ENCODE results near the gene ZNF668. TPM values are rescaled to one million over a fixed set of nuclear protein-coding genes. Genes with fewer than 3 reads are reported as not detected.
A peak's percentile ranks its signal among the peaks of the same experiment; 100 is the strongest.

ZNF668 gene
- 16.8 TPM for total RNA-seq
- polyA plus RNA-seq: 10 to 100 TPM in 1 of 4 donors, 1 to 10 TPM in 3; 6.4 to 15.8 (median 7.6) TPM

DNA sequence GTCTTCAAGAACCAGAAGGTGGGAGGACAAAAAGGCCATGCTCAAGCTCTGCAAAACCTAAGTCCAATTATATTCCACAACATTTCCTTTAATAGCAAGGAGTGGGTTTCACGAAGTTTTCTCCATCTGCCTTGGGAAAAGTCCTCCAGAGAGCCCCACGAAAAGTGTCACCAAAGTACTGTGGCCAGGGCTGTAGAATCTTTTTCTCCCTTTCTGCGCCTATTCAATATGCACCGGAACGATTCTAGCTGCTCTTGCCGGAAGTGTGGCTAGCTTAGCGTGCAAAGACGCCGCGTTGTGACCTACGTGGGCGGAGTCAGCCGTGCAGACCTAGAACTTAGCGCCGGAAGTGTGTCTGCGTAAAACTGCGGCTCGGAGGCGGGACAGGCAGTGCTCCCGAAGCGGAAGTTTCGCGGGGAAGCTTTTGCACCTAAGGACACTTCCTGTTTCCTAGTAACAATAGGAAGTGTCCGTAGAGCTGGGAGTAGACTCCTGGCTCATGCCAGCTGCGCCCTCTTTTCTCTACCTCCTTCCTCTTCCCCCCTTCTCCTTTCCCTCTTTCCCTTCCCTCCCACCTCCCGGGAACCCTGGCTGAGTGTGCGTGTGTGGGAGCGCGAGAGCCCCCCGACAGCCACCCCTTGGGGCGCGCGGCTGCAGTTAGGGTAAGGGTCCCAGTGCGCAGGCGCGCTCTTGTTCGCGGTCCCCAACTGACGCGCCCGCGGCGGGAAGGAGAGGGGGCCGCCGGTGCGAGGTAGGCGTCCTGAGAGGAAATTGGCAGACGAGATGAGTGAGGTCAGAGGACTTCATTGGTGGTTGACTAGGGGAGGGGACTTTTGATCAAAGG lies at the start of gene ZNF668, which contains the start of gene ZNF646:
Gene ZNF668, minus strand, starts transcription at position 271 of the 844 bp plus-strand sequence. CDS start 9,781 bp downstream, outside the sequence.
Gene ZNF646, plus strand, starts transcription at position 453 of the 844 bp plus-strand sequence. CDS start 1,903 bp downstream, outside the sequence.
- Histone ChIP-seq H3K4me3 (ENCODE audit: low read depth, low read length) (peak within 1 kb of the TSS; percentile 100), H3K27me3 (ENCODE audit: control insufficient read depth, insufficient read depth, low read length) (no peaks in the 10 kb centered on the region), H3K27ac (ENCODE audit: insufficient read depth, low read length, poor library complexity, severe bottlenecking) (peak within 1 kb of the TSS; percentile 96), H3K36me3 (ENCODE audit: control insufficient read depth, insufficient read depth, low read length) (peaks cover 28% of the 10 kb centered on the region), H3K9me3 (ENCODE audit: control insufficient read depth in 2 of 2, low read length in 2 of 2) (no peaks in the 10 kb centered on the region), H3K4me1 (ENCODE audit: control insufficient read depth, insufficient read depth, low read length, poor library complexity, severe bottlenecking) (peaks cover 30% of the 10 kb centered on the region)
- Mint-ChIP-seq H3K4me3 (peak within 1 kb of the TSS; percentile 90 to 98 (median 98)), H3K9me3 (no peaks in the 10 kb centered on the region), H3K4me1 (peaks cover 5 to 58% (median 29%) of the 10 kb centered on the region in 4 donors), H3K27me3 (peaks cover 4% of the 10 kb centered on the region), H3K36me3 (peaks cover 23% of the 10 kb centered on the region), H3K27ac (peak within 1 kb of the TSS; percentile 97 to 100 (median 99))
- DNase-seq: peak; percentile 97 to 100 (median 98)
- peak; percentile 86 to 89 for ATAC-seq (ENCODE audit: low read depth in 2 of 2)

DNA sequence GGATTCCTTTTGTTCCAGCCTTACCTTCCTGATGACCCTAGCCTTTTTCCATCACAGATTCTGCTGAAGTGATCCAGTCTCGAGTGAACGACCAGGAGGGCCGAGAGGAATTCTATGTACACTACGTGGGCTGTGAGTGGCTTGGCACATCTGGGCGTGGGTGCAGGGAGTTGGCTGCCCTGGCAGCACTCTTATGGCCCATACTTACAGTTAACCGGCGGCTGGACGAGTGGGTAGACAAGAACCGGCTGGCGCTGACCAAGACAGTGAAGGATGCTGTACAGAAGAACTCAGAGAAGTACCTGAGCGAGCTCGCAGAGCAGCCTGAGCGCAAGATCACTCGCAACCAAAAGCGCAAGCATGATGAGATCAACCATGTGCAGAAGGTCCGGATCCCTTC lies 46.1 kb upstream of the ZNF668 start:
- Histone ChIP-seq H3K27ac (ENCODE audit: insufficient read depth, low read length, poor library complexity, severe bottlenecking) (no peak overlapping the region), H3K4me3 (ENCODE audit: low read depth, low read length) (no peak overlapping the region), H3K36me3 (ENCODE audit: control insufficient read depth, insufficient read depth, low read length) (peaks cover 37% of the 10 kb centered on the region), H3K4me1 (ENCODE audit: control insufficient read depth, insufficient read depth, low read length, poor library complexity, severe bottlenecking) (peaks cover 14% of the 10 kb centered on the region), H3K27me3 (ENCODE audit: control insufficient read depth, insufficient read depth, low read length) (no peaks in the 10 kb centered on the region), H3K9me3 (ENCODE audit: control insufficient read depth in 2 of 2, low read length in 2 of 2) (no peaks in the 10 kb centered on the region)
- Mint-ChIP-seq H3K36me3 (peaks cover 14% of the 10 kb centered on the region), H3K27me3 (no peaks in the 10 kb centered on the region), H3K4me1 (peaks cover 4 to 24% (median 17%) of the 10 kb centered on the region in 4 donors), H3K9me3 (no peaks in the 10 kb centered on the region), H3K27ac (peak overlapping the region in 1 of 3 donors; percentile 66), H3K4me3 (peak overlapping the region in 3 of 4 donors; percentile 21 to 74 (median 24))
- no peak for DNase-seq
- ATAC-seq (ENCODE audit: low read depth in 2 of 2): no peak

DNA sequence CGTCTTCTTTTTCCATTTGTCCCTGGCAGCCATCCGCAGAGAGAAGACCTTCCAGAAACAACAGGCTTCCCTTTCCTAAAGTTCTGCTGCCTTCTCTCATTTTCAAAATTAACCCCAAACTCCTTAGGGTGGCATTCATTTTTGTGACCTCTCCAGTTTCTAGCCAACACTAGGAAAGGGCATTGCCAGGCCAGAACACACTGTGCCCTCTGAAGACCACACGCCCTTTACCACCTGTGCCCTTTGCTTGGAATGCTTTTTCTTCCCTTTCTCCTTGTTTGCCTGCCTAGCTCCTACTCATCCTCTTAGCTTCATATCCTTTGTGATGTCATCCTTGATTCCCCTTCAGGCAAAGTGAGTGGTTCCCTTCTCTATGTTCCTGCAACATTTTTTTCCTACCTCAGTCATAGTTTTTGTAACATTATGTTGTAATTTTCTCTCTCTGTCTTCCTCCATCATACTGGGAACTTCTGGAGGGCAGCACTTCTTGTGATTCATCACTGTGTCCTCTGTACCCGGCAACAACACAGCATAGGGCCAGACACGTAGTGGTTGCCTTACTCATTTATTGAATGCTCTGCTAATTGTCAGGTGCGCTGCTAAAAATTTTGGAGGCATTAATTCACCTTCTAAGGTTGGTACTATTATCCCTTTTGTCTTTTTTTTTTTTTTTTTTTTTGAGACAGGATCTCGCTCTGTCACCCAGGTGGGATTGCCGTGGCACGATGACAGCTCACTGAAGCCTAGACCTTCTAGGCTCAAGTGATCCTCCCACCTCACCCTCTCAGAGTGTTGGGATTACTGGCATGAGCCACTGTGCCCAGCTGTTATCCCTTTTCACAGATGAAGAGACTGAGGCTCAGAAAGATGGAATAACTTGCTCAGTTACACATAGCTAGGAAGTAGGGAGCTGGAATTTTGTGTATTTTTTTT lies 44.4 kb upstream of the ZNF668 start:
- DNase-seq (no peak), ATAC-seq (ENCODE audit: low read depth in 2 of 2) (no peak)
- Histone ChIP-seq H3K36me3 (ENCODE audit: control insufficient read depth, insufficient read depth, low read length) (peaks cover 32% of the 10 kb centered on the region), H3K27me3 (ENCODE audit: control insufficient read depth, insufficient read depth, low read length) (no peaks in the 10 kb centered on the region), H3K4me1 (ENCODE audit: control insufficient read depth, insufficient read depth, low read length, poor library complexity, severe bottlenecking) (peaks cover 14% of the 10 kb centered on the region), H3K9me3 (ENCODE audit: control insufficient read depth in 2 of 2, low read length in 2 of 2) (no peaks in the 10 kb centered on the region), H3K27ac (ENCODE audit: insufficient read depth, low read length, poor library complexity, severe bottlenecking) (peak overlapping the region; percentile 98), H3K4me3 (ENCODE audit: low read depth, low read length) (peak overlapping the region; percentile 82)
- peak overlapping the region; percentile 88 to 96 (median 90) for H3K4me3 Mint-ChIP-seq
- H3K36me3 Mint-ChIP-seq: peaks cover 14% of the 10 kb centered on the region
- H3K9me3 Mint-ChIP-seq: no peaks in the 10 kb centered on the region
- peaks cover 4 to 28% (median 17%) of the 10 kb centered on the region in 4 donors for H3K4me1 Mint-ChIP-seq
- no peaks in the 10 kb centered on the region for H3K27me3 Mint-ChIP-seq
- peak overlapping the region; percentile 83 to 96 (median 89) for H3K27ac Mint-ChIP-seq

DNA sequence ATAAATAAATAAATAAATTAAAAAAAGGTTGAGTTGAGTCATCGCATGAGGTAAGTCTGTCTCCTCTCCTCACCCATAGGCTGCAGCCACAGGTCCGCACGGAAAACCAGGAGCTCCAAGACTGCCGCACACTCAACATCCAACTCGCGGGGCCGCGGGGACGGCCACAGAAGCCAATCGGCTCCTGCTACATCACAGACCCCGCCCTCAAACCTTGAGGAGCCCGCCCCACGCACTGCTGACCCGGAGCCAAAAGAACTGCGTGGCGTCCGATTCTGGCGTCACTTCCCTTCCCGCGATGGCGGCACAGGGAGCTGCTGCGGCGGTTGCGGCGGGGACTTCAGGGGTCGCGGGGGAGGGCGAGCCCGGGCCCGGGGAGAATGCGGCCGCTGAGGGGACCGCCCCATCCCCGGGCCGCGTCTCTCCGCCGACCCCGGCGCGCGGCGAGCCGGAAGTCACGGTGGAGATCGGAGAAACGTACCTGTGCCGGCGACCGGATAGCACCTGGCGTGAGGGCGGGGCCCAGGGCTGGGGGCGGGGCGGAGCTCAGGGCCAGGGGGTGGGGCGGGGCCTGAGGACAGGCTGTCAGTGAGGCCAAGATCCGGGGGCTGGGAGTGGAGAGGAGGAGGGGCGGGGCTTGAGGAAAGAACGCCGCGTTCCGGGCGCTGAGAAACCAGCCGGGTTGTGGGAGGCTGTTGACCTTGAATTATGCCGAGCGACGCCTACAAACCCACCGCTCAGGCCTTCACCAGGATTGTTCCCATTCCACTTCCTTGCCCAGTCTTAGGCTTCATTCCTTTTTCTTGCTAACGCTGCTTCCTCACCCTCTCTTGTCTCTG lies 43.6 kb upstream of the ZNF668 start, which contains the start of gene KAT8:
Gene KAT8, plus strand, starts transcription at position 281 of the 839 bp plus-strand sequence. Its CDS starts 18 bp downstream, at position 299.
- Histone ChIP-seq H3K9me3 (ENCODE audit: control insufficient read depth in 2 of 2, low read length in 2 of 2) (no peaks in the 10 kb centered on the region), H3K27me3 (ENCODE audit: control insufficient read depth, insufficient read depth, low read length) (no peaks in the 10 kb centered on the region), H3K27ac (ENCODE audit: insufficient read depth, low read length, poor library complexity, severe bottlenecking) (peak within 1 kb of the TSS; percentile 98), H3K4me3 (ENCODE audit: low read depth, low read length) (peak within 1 kb of the TSS; percentile 82), H3K4me1 (ENCODE audit: control insufficient read depth, insufficient read depth, low read length, poor library complexity, severe bottlenecking) (peaks cover 14% of the 10 kb centered on the region), H3K36me3 (ENCODE audit: control insufficient read depth, insufficient read depth, low read length) (peaks cover 32% of the 10 kb centered on the region)
- peak; percentile 92 to 93 for ATAC-seq (ENCODE audit: low read depth in 2 of 2)
- Mint-ChIP-seq H3K36me3 (peaks cover 14% of the 10 kb centered on the region), H3K4me1 (peaks cover 4 to 29% (median 17%) of the 10 kb centered on the region in 4 donors), H3K4me3 (peak within 1 kb of the TSS; percentile 88 to 96 (median 90)), H3K27ac (peak within 1 kb of the TSS; percentile 83 to 96 (median 89)), H3K27me3 (no peaks in the 10 kb centered on the region), H3K9me3 (no peaks in the 10 kb centered on the region)
- peak; percentile 96 to 98 (median 98) for DNase-seq

DNA sequence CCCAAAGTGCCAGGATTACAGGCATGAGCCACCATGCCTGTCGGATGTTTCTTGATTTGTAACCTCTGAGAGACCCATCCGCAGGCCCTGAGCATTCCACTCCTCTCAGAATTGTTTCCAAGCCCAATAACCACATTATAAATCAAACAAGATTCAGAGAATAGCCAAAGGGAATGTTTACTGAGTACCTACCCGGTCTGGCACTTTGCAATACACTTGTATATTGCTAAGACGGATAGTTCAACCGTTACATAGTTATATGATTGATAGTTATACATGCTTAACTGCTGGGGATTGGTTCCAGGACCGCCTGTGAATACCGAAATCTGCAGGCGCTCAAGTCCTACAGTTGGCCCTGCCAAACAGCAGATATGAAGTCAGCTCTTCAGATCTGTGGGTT lies 40.4 kb upstream of the ZNF668 start:
- no peak overlapping the region for H3K27ac Mint-ChIP-seq

DNA sequence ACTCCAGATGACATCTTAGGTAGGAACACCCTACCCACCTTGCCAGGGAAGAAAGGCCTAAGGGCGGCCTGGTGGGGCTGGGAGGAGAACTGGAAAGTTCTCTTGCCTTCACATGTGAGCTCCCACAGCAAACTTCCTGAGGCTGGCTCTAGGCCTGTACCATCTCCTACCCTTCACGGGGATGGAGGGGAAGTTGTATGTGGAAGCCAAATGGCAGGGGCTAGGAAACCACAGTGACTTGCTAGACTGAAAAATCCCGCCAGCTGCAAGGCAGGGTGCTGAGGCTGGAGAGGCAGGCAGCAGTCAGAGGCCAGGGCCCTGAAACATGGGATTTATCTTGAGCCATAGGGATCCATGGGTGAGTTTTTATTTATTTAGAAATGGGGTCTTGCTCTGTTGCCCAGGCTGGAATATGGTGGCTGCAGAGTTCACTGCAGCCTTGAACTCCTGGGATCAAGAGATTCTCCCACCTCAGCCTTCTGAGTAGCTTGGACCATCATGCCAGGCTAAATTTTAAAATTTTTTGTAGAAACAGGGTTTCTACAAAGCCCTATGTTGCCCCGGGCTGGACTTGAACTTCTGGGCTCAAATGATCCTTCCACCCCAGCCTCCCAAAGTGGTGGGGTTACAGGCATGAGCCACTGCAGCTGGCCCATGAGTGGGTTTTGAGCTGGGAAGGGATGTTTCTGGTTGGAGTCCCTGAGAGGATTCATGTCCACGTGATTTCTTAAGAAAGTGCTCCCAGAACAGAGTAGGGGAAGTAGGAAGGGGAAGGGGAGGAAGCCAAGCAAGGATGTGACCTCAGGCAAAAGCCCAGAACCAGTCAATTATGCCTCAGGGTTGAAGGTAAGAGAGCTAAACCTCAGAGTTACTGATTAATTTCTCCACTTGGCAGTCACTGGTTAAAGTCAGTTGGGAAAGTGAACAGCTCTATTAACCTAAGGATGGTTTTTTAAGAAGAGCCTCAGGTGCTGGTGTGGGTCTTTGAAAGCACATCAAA lies 39.4 kb upstream of the ZNF668 start:
- no peak overlapping the region for H3K27ac ChIP-seq (ENCODE audit: insufficient read depth, low read length, poor library complexity, severe bottlenecking)
- no peak for ATAC-seq (ENCODE audit: low read depth in 2 of 2)
- no peaks in the 10 kb centered on the region for H3K27me3 ChIP-seq (ENCODE audit: control insufficient read depth, insufficient read depth, low read length)
- H3K27ac Mint-ChIP-seq: peak overlapping the region in 1 of 3 donors; percentile 32
- H3K36me3 Mint-ChIP-seq: peaks cover 5% of the 10 kb centered on the region
- H3K27me3 Mint-ChIP-seq: no peaks in the 10 kb centered on the region
- H3K9me3 Mint-ChIP-seq: no peaks in the 10 kb centered on the region
- DNase-seq: no peak
- peak overlapping the region in 2 of 4 donors; percentile 31 to 64 for H3K4me3 Mint-ChIP-seq
- H3K36me3 ChIP-seq (ENCODE audit: control insufficient read depth, insufficient read depth, low read length): peaks cover 9% of the 10 kb centered on the region
- H3K4me1 ChIP-seq (ENCODE audit: control insufficient read depth, insufficient read depth, low read length, poor library complexity, severe bottlenecking): peaks cover 18% of the 10 kb centered on the region
- no peak overlapping the region for H3K4me3 ChIP-seq (ENCODE audit: low read depth, low read length)
- no peaks in the 10 kb centered on the region for H3K9me3 ChIP-seq (ENCODE audit: control insufficient read depth in 2 of 2, low read length in 2 of 2)
- peaks cover 0 to 32% (median 14%) of the 10 kb centered on the region in 4 donors for H3K4me1 Mint-ChIP-seq

More for the DNA sequence above, 40.4 kb upstream of the ZNF668 start:
- Histone ChIP-seq H3K4me1 (ENCODE audit: control insufficient read depth, insufficient read depth, low read length, poor library complexity, severe bottlenecking) (peaks cover 14% of the 10 kb centered on the region), H3K4me3 (ENCODE audit: low read depth, low read length) (no peak overlapping the region), H3K36me3 (ENCODE audit: control insufficient read depth, insufficient read depth, low read length) (peaks cover 15% of the 10 kb centered on the region), H3K27me3 (ENCODE audit: control insufficient read depth, insufficient read depth, low read length) (no peaks in the 10 kb centered on the region), H3K27ac (ENCODE audit: insufficient read depth, low read length, poor library complexity, severe bottlenecking) (no peak overlapping the region), H3K9me3 (ENCODE audit: control insufficient read depth in 2 of 2, low read length in 2 of 2) (no peaks in the 10 kb centered on the region)
- Mint-ChIP-seq H3K4me1 (peaks cover 0 to 37% (median 16%) of the 10 kb centered on the region in 4 donors), H3K4me3 (peak overlapping the region in 2 of 4 donors; percentile 61 to 76), H3K36me3 (peaks cover 5% of the 10 kb centered on the region), H3K9me3 (no peaks in the 10 kb centered on the region), H3K27me3 (no peaks in the 10 kb centered on the region)
- no peak for DNase-seq
- no peak for ATAC-seq (ENCODE audit: low read depth in 2 of 2)

Data from CD4-positive, CD25-positive, alpha-beta regulatory T cell (primary cell).